HG03469 (cell line): ENCODE measurements around the gene EFNA3.

ENCODE experiments used
- ATAC-seq: cut with Tn5 transposase; IDR thresholded peaks from one replicate; pipeline ENCODE4 v1.9.1; 2021; ENCODE audit warnings: mild to moderate bottlenecking, moderate library complexity, moderate number of reproducible peaks; ENCODE audit not compliant: unreplicated experiment

The EFNA3 gene

GRCh38 chr1:155048449-155049334 lies 29.9 kb upstream of the EFNA3 start:
- ATAC-seq = no peak

GRCh38 chr1:155049651-155050559 lies 28.7 kb upstream of the EFNA3 start:
- no peak for ATAC-seq

- peak; percentile 45 for ATAC-seq
Measured at GRCh38 chr1:155050560-155051341, 27.9 kb upstream of the EFNA3 start, which contains the start of gene ADAM15. ADAM15 (plus strand) TSS chr1:155051316; CDS start chr1:155051387, 71 bp downstream.

GRCh38 chr1:155051342-155051776 lies 27.3 kb upstream of the EFNA3 start:
- no peak for ATAC-seq

GRCh38 chr1:155051777-155052398 lies 26.7 kb upstream of the EFNA3 start:
- ATAC-seq = no peak

- no peak for ATAC-seq
Measured at GRCh38 chr1:155052439-155053395, 25.9 kb upstream of the EFNA3 start.

GRCh38 chr1:155053531-155054105 lies 25.0 kb upstream of the EFNA3 start:
- ATAC-seq = no peak

GRCh38 chr1:155057104-155057503 lies 21.5 kb upstream of the EFNA3 start:
- no peak for ATAC-seq

GRCh38 chr1:155057788-155058211 lies 20.8 kb upstream of the EFNA3 start:
- ATAC-seq = no peak

GRCh38 chr1:155060736-155061135 lies 17.9 kb upstream of the EFNA3 start:
- no peak for ATAC-seq

- no peak for ATAC-seq
Measured at GRCh38 chr1:155061381-155062150, 17.1 kb upstream of the EFNA3 start.

GRCh38 chr1:155062151-155062686 lies 16.4 kb upstream of the EFNA3 start:
- no peak for ATAC-seq

- ATAC-seq = no peak
Measured at GRCh38 chr1:155062702-155063411, 15.8 kb upstream of the EFNA3 start.

- peak; percentile 48 for ATAC-seq
Measured at GRCh38 chr1:155063550-155064110, 15.0 kb upstream of the EFNA3 start, which contains the start of gene EFNA4. EFNA4 (plus strand) TSS chr1:155063740; CDS start chr1:155063824, 84 bp downstream.

GRCh38 chr1:155064111-155064831 lies 14.4 kb upstream of the EFNA3 start:
- no peak for ATAC-seq
